Uterus (tissue), 4 donors: ENCODE data around the gene LIMK2. TPM values are rescaled to one million over a fixed set of nuclear protein-coding genes. Genes with fewer than 3 reads are reported as not detected.
A peak's percentile ranks its signal among the peaks of the same experiment; 100 is the strongest.

Experiments used
- DNase-seq, 2 donors: peaks; one replicate each; pipeline ENCODE4 v3.0.0-alpha.2; 2019 to 2020
- H3K27ac ChIP-seq, 2 donors: fragments of 200-600 bp; sonication (generic); 1 replicate in 1 of 2; 2 replicates in 1 of 2; pipeline ENCODE4 v1.5.1; 2016 to 2018
- H3K27me3 ChIP-seq, 2 donors: fragments of 200-600 bp; sonication (generic); one replicate each; pipeline ENCODE4 v1.5.1; 2018 to 2019; ENCODE audit warnings: control low read depth in 1 of 2
- H3K36me3 ChIP-seq, 2 donors: fragments of 200-600 bp; sonication (generic); one replicate each; pipeline ENCODE4 v1.5.1; 2019; ENCODE audit warnings: control low read depth in 1 of 2
- H3K4me1 ChIP-seq, 2 donors: fragments of 200-600 bp; sonication (generic); one replicate each; pipeline ENCODE4 v1.5.1; 2018 to 2019; ENCODE audit warnings: control low read depth in 1 of 2
- H3K4me3 ChIP-seq, 2 donors: fragments of 200-600 bp; sonication (generic); 1 replicate in 1 of 2; 2 replicates in 1 of 2; pipeline ENCODE4 v1.5.1; 2018 to 2019; ENCODE audit warnings: mild to moderate bottlenecking in 1 of 2
- H3K9me3 ChIP-seq, 2 donors: fragments of 200-600 bp; sonication (generic); one replicate each; pipeline ENCODE4 v1.5.1; 2019; ENCODE audit warnings: control low read depth in 1 of 2
- POLR2A ChIP-seq, 2 donors: fragments of 450-650 bp; IDR thresholded peaks; one replicate each; pipeline ENCODE4 v1.6.1; 2016; ENCODE audit warnings: antibody characterized with exemption in 2 of 2, mild to moderate bottlenecking in 1 of 2, moderate library complexity in 1 of 2
- intact Hi-C: fragments of 100-400 bp; cut with DNase I; formaldehyde crosslinking; loops from one replicate; pipeline ENCODE4 v1.15.1; 2023; ENCODE audit warnings: low total_unique reads
- total RNA-seq, 4 donors: library from RNA; depleted of rRNA in 3 of 4; stranded (reverse); fragments of >200 nt in 3 of 4; gene quantifications; one replicate each; pipeline versions ENCODE4 v1.1.0 to v1.2.4, GENCODE V29; 2014 to 2023
- TF ChIP-seq, protein P1 (sequence below), 4 experiments: fragments of 200-600 bp in 2 of 4; fragments of 450-650 bp in 2 of 4; sonication (generic) in 2 of 4; IDR thresholded peaks; one replicate each; pipeline ENCODE4 v1.5.1; 2016 to 2019; ENCODE audit warnings: antibody characterized with exemption in 4 of 4, mild to moderate bottlenecking in 2 of 4, moderate library complexity in 1 of 4
- donor health status: DM: yes; HTN: yes; CAD: no.

The LIMK2 gene
- total RNA-seq, 4 donors from 2014 or later: 7.2 to 52.0 (median 22.1) TPM

DNA sequence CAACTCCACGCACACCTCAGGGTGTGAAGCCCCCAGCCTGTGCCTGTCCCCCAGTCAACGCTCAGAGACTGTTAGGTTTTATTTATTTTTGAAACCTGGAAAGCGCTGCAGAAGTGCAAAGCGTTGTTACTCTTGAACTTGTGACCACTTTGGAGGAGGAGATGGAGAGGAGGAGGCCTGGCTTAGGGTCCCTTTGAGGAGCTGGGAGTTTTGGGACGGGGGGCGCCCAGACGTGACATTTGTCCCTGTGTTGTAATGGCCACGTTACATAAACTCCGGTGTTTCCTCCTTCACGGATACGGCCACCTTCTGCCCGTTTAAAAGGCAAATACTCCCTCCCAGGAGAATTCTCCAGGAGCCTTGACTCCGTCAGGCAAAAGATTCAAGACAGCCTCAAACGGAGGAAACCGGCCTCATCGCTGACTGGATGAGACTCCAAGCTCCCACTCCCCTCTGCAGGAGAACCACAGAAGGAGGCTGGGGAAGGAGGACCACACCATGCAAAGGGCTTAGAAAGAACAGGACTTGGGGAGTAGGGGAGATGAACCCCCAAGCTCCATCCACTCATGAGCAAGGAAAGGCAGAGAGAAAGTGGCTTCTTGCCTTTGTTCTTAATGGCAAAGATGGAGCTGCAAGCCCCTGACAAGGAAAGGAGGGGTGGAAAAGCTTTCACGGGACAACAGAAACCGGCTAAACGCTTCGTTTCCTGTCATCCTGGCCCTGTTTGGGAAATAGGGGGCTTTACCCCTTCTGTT, 79.6 kb downstream of the LIMK2 start:
- no peaks in the 10 kb centered on the region for H3K9me3 ChIP-seq
- no peaks in the 10 kb centered on the region for H3K27me3 ChIP-seq
- peaks cover 7 to 22% of the 10 kb centered on the region in 2 donors for H3K4me1 ChIP-seq
- H3K27ac ChIP-seq: peak overlapping the region; percentile 92 to 100
- H3K4me3 ChIP-seq: peak overlapping the region; percentile 65 to 90
- intact Hi-C loops: no loop called here
- no peak for TF ChIP-seq POLR2A (IDR thresholded peaks at IDR 0.05)
- TF ChIP-seq, protein P1, sequence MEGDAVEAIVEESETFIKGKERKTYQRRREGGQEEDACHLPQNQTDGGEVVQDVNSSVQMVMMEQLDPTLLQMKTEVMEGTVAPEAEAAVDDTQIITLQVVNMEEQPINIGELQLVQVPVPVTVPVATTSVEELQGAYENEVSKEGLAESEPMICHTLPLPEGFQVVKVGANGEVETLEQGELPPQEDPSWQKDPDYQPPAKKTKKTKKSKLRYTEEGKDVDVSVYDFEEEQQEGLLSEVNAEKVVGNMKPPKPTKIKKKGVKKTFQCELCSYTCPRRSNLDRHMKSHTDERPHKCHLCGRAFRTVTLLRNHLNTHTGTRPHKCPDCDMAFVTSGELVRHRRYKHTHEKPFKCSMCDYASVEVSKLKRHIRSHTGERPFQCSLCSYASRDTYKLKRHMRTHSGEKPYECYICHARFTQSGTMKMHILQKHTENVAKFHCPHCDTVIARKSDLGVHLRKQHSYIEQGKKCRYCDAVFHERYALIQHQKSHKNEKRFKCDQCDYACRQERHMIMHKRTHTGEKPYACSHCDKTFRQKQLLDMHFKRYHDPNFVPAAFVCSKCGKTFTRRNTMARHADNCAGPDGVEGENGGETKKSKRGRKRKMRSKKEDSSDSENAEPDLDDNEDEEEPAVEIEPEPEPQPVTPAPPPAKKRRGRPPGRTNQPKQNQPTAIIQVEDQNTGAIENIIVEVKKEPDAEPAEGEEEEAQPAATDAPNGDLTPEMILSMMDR (IDR thresholded peaks at IDR 0.05): no peak
- no peak for DNase-seq
- H3K36me3 ChIP-seq: no peaks in the 10 kb centered on the region

DNA sequence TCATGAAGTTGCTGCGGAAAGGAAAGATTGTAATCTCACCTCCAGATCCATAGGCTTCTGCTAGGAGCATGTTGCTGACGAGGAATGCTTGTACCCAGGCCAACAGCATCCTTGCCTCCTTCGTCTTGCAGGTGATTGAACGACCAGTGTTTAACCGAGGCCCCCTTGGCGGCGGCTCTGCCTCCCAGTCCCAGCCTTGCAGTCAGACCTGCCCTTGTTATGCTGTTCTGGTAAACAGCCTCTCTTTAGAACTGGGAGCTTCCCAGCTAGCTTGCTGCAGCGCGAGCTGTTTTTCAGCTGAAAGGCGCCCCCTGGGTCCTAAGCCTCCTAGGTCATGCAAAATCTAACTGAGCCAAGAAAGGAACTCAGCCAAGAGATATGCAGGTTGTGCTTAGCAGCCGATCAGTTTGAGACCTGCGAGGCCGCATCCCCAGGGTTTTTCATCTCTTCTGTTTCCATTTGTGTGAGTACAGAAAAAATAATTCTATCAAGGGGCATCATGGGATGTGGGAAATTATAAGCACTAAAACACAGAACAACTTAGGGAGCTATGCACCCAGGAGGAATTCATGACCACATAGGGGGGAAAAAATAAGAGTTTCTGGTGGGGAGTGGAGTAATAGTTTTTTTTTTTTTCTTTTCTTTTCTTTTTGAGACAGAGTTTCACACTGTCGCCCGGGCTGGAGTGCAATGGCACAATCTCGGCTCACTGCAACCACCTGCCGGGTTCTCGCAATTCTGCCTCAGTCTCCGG, 80.3 kb downstream of the LIMK2 start, which contains the start of gene PIK3IP1:
Gene PIK3IP1, minus strand, starts transcription at position 253 of the 754 bp plus-strand sequence. Its CDS starts 144 bp downstream, at position 109.
- Histone ChIP-seq H3K27ac (peak within 1 kb of the TSS; percentile 92 to 100), H3K4me3 (peak within 1 kb of the TSS; percentile 65 to 90), H3K27me3 (no peaks in the 10 kb centered on the region), H3K36me3 (no peaks in the 10 kb centered on the region), H3K9me3 (no peaks in the 10 kb centered on the region), H3K4me1 (peaks cover 7 to 24% of the 10 kb centered on the region in 2 donors)
- intact Hi-C loops: no loop called here
- TF ChIP-seq, protein P1 (IDR thresholded peaks at IDR 0.05): peak; percentile 50 to 65 (median 64)
- TF ChIP-seq POLR2A (IDR thresholded peaks at IDR 0.05): peak; percentile 80 to 98
- peak; percentile 84 to 93 for DNase-seq

DNA sequence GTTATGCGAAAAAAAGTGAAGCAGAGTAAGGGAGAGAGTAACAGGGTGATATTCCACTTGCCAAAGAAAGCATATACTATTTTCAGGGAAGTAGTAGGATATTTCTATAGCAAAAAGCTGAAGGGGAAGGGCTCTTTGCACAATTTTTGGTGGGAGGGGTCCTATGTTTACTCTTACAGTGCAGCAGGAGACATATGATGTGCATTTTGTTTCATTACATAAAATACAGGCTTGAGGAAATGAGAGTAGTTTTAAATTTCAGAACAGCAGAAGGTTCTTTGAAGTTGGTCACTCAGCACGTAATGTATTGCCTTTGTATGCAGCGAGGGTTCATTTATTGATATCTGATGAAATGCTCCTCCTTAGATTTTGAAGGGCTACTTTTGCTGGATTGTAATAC, 83.3 kb downstream of the LIMK2 start:
- H3K36me3 ChIP-seq: no peaks in the 10 kb centered on the region
- no peak overlapping the region for H3K4me3 ChIP-seq
- TF ChIP-seq, protein P1 (IDR thresholded peaks at IDR 0.05): no peak
- TF ChIP-seq POLR2A (IDR thresholded peaks at IDR 0.05): no peak
- H3K27me3 ChIP-seq: no peaks in the 10 kb centered on the region
- DNase-seq: no peak
- intact Hi-C loops: no loop called here
- H3K9me3 ChIP-seq: no peaks in the 10 kb centered on the region
- H3K4me1 ChIP-seq: peaks cover 7 to 9% of the 10 kb centered on the region in 2 donors
- peak overlapping the region; percentile 92 to 100 for H3K27ac ChIP-seq

DNA sequence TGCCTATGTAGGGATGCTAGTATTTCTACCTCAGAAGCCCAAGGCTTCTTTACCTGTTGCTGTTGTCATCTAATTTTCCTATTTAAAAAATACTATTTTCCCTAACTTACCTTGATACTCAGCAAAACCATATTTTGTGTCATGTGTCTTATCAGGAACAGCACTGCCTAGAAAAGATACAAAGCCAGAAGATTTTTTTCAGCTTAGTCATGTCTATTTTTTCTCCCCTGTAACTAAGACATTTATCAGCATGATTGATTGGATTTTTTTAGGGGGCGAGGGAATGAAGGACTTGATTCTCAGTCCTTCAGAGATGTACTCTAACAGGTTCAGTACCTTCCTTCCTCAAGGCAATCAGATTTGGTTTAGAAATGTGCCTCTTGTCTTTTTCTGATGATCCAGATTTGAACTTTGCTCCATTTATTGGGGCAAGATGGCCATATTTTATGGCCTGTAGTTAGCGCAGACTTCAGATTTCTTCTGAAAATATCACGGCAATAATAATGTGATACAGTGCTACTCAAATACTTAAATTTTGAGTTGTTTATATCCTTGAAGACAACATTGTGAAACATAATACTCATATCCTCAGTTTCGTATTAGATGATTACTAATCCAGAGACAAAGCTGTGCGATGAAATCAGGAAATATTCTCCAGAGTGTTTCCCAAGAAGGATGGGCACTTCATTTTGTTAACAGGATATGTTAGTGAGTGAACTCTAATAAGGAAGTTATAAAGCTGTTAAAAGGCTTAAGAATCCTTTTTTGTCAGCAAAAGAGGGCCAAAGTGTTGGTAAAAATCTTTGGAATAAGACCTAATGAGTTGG, 83.9 kb downstream of the LIMK2 start:
- H3K27ac ChIP-seq: peak overlapping the region; percentile 92 to 100
- intact Hi-C loops: no loop called here
- no peak for DNase-seq
- no peaks in the 10 kb centered on the region for H3K36me3 ChIP-seq
- peaks cover 7 to 9% of the 10 kb centered on the region in 2 donors for H3K4me1 ChIP-seq
- H3K4me3 ChIP-seq: no peak overlapping the region
- H3K27me3 ChIP-seq: no peaks in the 10 kb centered on the region
- TF ChIP-seq POLR2A (IDR thresholded peaks at IDR 0.05): no peak
- TF ChIP-seq, protein P1 (IDR thresholded peaks at IDR 0.05): no peak
- H3K9me3 ChIP-seq: no peaks in the 10 kb centered on the region
